Measurements from ENCODE around the gene NCS1.

DNA sequence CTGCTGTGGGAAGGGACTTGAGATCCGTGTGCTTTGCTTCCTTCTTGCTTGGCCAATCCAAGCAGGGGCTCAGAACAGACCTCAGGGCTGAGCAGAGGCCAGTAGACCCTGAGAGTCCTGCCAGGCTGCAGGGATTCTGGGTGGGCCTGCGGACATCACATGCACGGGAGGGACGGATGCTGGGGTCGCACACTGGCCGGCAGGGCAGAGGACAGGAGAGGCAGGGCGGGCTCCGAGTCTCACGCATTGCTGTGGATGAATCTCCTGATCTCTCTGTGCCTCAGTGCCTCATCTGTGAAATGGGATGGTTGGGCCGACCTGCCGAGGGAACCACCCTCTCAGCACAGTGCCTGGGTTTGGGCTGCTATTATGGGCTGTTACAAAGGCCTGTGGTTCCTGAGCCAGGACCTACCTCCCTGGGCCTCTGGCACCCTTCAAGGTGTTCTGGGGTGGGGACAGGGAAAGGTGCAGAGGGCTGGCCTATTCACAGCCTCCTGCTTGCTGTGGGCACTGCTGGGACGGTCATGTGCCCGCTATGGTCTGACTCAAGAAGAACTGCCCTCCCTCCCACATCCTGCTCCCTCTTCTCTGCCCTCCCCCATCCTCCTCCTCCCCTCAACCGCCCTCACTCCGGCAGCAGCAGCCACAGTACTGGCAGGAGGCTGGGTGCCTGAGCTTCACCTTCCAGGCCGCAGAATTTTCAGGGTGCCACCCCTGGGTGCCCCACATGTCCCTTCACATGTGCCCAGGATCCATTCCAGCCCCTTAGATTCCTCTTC lies 43.3 kb downstream of the NCS1 start:
- TF ChIP-seq EZH2phosphoT487 (IDR thresholded peaks at IDR 0.05; ENCODE audit: insufficient read depth, low read depth) (no peak), EZH2 (IDR thresholded peaks at IDR 0.05; ENCODE audit: insufficient read depth, poor library complexity, severe bottlenecking) (no peak)
